ENCODE measurements around the gene KIAA1217.

DNA sequence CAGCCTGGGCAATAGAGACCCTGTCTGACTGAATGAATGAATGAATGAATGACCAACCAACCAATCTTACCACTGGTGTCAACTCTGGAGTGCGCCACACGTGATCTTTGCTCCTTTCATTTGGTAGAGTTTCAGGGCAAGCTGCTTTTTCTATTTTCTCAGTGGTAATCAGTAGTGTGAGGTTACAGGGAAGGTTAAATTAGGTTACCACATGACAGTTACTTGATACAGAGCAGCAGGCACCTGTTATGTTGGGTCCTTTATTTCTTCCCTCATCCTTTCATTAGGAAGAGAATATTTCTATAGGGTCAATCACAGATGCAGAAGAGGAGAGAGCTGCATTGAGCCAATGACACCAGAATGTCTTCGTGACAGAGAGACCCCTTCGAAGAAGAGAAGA lies 167.8 kb downstream of the KIAA1217 start:
- TF ChIP-seq RAD21 (conservative IDR thresholded peaks at IDR 0.05) (no peak), EZH2 (IDR thresholded peaks at IDR 0.05; ENCODE audit: borderline replicate concordance, insufficient read depth, low read length, poor library complexity, severe bottlenecking) (no peak), POLR2AphosphoS5 (IDR thresholded peaks at IDR 0.05) (no peak), EP300 (conservative IDR thresholded peaks at IDR 0.05; ENCODE audit: poor library complexity, severe bottlenecking) (no peak), TAF1 (IDR thresholded peaks at IDR 0.05; ENCODE audit: low read depth) (no peak), SMC3 (conservative IDR thresholded peaks at IDR 0.05; ENCODE audit: poor library complexity) (no peak), MXI1 (conservative IDR thresholded peaks at IDR 0.05; ENCODE audit: poor library complexity, severe bottlenecking) (no peak)
- TF ChIP-seq, protein P1, sequence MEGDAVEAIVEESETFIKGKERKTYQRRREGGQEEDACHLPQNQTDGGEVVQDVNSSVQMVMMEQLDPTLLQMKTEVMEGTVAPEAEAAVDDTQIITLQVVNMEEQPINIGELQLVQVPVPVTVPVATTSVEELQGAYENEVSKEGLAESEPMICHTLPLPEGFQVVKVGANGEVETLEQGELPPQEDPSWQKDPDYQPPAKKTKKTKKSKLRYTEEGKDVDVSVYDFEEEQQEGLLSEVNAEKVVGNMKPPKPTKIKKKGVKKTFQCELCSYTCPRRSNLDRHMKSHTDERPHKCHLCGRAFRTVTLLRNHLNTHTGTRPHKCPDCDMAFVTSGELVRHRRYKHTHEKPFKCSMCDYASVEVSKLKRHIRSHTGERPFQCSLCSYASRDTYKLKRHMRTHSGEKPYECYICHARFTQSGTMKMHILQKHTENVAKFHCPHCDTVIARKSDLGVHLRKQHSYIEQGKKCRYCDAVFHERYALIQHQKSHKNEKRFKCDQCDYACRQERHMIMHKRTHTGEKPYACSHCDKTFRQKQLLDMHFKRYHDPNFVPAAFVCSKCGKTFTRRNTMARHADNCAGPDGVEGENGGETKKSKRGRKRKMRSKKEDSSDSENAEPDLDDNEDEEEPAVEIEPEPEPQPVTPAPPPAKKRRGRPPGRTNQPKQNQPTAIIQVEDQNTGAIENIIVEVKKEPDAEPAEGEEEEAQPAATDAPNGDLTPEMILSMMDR (IDR thresholded peaks at IDR 0.05; ENCODE audit: poor library complexity, severe bottlenecking): no peak
- TF ChIP-seq, protein P2, sequence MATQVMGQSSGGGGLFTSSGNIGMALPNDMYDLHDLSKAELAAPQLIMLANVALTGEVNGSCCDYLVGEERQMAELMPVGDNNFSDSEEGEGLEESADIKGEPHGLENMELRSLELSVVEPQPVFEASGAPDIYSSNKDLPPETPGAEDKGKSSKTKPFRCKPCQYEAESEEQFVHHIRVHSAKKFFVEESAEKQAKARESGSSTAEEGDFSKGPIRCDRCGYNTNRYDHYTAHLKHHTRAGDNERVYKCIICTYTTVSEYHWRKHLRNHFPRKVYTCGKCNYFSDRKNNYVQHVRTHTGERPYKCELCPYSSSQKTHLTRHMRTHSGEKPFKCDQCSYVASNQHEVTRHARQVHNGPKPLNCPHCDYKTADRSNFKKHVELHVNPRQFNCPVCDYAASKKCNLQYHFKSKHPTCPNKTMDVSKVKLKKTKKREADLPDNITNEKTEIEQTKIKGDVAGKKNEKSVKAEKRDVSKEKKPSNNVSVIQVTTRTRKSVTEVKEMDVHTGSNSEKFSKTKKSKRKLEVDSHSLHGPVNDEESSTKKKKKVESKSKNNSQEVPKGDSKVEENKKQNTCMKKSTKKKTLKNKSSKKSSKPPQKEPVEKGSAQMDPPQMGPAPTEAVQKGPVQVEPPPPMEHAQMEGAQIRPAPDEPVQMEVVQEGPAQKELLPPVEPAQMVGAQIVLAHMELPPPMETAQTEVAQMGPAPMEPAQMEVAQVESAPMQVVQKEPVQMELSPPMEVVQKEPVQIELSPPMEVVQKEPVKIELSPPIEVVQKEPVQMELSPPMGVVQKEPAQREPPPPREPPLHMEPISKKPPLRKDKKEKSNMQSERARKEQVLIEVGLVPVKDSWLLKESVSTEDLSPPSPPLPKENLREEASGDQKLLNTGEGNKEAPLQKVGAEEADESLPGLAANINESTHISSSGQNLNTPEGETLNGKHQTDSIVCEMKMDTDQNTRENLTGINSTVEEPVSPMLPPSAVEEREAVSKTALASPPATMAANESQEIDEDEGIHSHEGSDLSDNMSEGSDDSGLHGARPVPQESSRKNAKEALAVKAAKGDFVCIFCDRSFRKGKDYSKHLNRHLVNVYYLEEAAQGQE (IDR thresholded peaks at IDR 0.05; ENCODE audit: borderline replicate concordance): no peak
